Activated T-cell treated with anti-CD3 and anti-CD28 coated beads, Interleukin-2, amount 50 U/mL, for 4 hours (primary cell): ENCODE results near the gene PRIMA1. TPM values are rescaled to one million over a fixed set of nuclear protein-coding genes. Genes with fewer than 3 reads are reported as not detected.

ENCODE experiments used
- ATAC-seq, 2 donors: fragments of 200-7000 bp; cut with Tn5 transposase; one replicate each; pipeline ENCODE4 v1.10.0; 2021
- DNase-seq: peaks from one replicate; pipeline ENCODE4 v3.0.0-alpha.2; 2020
- H3K27me3 Mint-ChIP-seq: one replicate; pipeline ENCODE4 v1.8.0; 2021; ENCODE audit warnings: low read depth, mixed read lengths
- H3K36me3 Mint-ChIP-seq: one replicate; pipeline ENCODE4 v1.8.0; 2022; ENCODE audit warnings: mixed read lengths; ENCODE audit not compliant: insufficient read depth
- H3K4me1 Mint-ChIP-seq: one replicate; pipeline ENCODE4 v1.8.0; 2021; ENCODE audit warnings: low read depth, mixed read lengths
- H3K4me3 Mint-ChIP-seq: one replicate; pipeline ENCODE4 v1.8.0; 2021; ENCODE audit warnings: mild to moderate bottlenecking, moderate library complexity, mixed read lengths
- H3K9me3 Mint-ChIP-seq: one replicate; pipeline ENCODE4 v1.8.0; 2021; ENCODE audit warnings: mixed read lengths
- total RNA-seq, 3 donors: library from RNA; stranded (reverse); gene quantifications; one replicate each; pipeline ENCODE4 v1.2.1, GENCODE V29; 2021

PRIMA1 gene
- total RNA-seq, 3 donors from 2014 or later, result not detected

- H3K27me3 Mint-ChIP-seq, result peaks cover 31% of the 10 kb centered on the region
- H3K36me3 Mint-ChIP-seq, result no peaks in the 10 kb centered on the region
- H3K4me3 Mint-ChIP-seq, result no peak overlapping the region
- no peaks in the 10 kb centered on the region for H3K4me1 Mint-ChIP-seq
- DNase-seq (no peak), ATAC-seq (no peak)
- H3K9me3 Mint-ChIP-seq, result no peaks in the 10 kb centered on the region
These were observed 102.0 kb downstream of the PRIMA1 start for GRCh38 chr14:93686268-93686667.

- H3K27me3 Mint-ChIP-seq, result peaks cover 31% of the 10 kb centered on the region
- no peaks in the 10 kb centered on the region for H3K4me1 Mint-ChIP-seq
- H3K9me3 Mint-ChIP-seq, result no peaks in the 10 kb centered on the region
- no peak overlapping the region for H3K4me3 Mint-ChIP-seq
- ATAC-seq (no peak), DNase-seq (no peak)
- no peaks in the 10 kb centered on the region for H3K36me3 Mint-ChIP-seq
These were observed 103.0 kb downstream of the PRIMA1 start for GRCh38 chr14:93685121-93685895.

- Mint-ChIP-seq H3K4me3 (no peak overlapping the region), H3K27me3 (peaks cover 31% of the 10 kb centered on the region), H3K4me1 (no peaks in the 10 kb centered on the region), H3K9me3 (no peaks in the 10 kb centered on the region), H3K36me3 (no peaks in the 10 kb centered on the region)
- ATAC-seq (no peak), DNase-seq (no peak)
These were observed 105.1 kb downstream of the PRIMA1 start for GRCh38 chr14:93683226-93683625.

- ATAC-seq (no peak), DNase-seq (no peak)
- no peaks in the 10 kb centered on the region for H3K36me3 Mint-ChIP-seq
- peaks cover 26% of the 10 kb centered on the region for H3K27me3 Mint-ChIP-seq
- no peaks in the 10 kb centered on the region for H3K4me1 Mint-ChIP-seq
- H3K9me3 Mint-ChIP-seq, result no peaks in the 10 kb centered on the region
- no peak overlapping the region for H3K4me3 Mint-ChIP-seq
These were observed 105.8 kb downstream of the PRIMA1 start for GRCh38 chr14:93682459-93682858.

- no peak for ATAC-seq
- Mint-ChIP-seq H3K4me1 (no peaks in the 10 kb centered on the region), H3K27me3 (peaks cover 12% of the 10 kb centered on the region), H3K4me3 (no peak overlapping the region), H3K9me3 (no peaks in the 10 kb centered on the region), H3K36me3 (no peaks in the 10 kb centered on the region)
- DNase-seq, result no peak
These were observed 111.8 kb downstream of the PRIMA1 start for GRCh38 chr14:93676416-93676958.

GRCh38 chr14:93675651-93676050 lies 112.6 kb downstream of the PRIMA1 start:
- H3K4me1 Mint-ChIP-seq, result no peaks in the 10 kb centered on the region

GRCh38 chr14:93674343-93674742 lies 113.9 kb downstream of the PRIMA1 start:
- Mint-ChIP-seq H3K36me3 (no peaks in the 10 kb centered on the region), H3K4me3 (no peak overlapping the region), H3K27me3 (peaks cover 9% of the 10 kb centered on the region), H3K9me3 (no peaks in the 10 kb centered on the region), H3K4me1 (no peaks in the 10 kb centered on the region)
- no peak for DNase-seq
- no peak for ATAC-seq

More at GRCh38 chr14:93675651-93676050, 112.6 kb downstream of the PRIMA1 start:
- Mint-ChIP-seq H3K27me3 (peaks cover 11% of the 10 kb centered on the region), H3K9me3 (no peaks in the 10 kb centered on the region), H3K4me3 (no peak overlapping the region), H3K36me3 (no peaks in the 10 kb centered on the region)
- ATAC-seq (no peak), DNase-seq (no peak)

GRCh38 chr14:93669632-93670031 lies 118.7 kb downstream of the PRIMA1 start:
- ATAC-seq, result no peak
- H3K4me1 Mint-ChIP-seq, result no peaks in the 10 kb centered on the region
- H3K4me3 Mint-ChIP-seq, result no peak overlapping the region
- H3K27me3 Mint-ChIP-seq, result peaks cover 2% of the 10 kb centered on the region
- peaks cover 26% of the 10 kb centered on the region for H3K9me3 Mint-ChIP-seq
- no peak for DNase-seq
- peaks cover 2% of the 10 kb centered on the region for H3K36me3 Mint-ChIP-seq

Other genes starting within 250 kb of the PRIMA1 start
- gene FAM181A, start 138.9 kb upstream of the PRIMA1 start, total RNA-seq, result not detected
- gene ASB2, start 188.1 kb upstream of the PRIMA1 start, total RNA-seq, result 1 to 10 TPM; 8.2 to 9.9 (median 9.8) TPM
- gene CCDC197, start 208.8 kb upstream of the PRIMA1 start, total RNA-seq, result under 1 TPM in 1 of 3 donors, not detected in 2; 0.35 TPM
- gene OTUB2, start 237.9 kb upstream of the PRIMA1 start, total RNA-seq, result under 1 TPM; 0.50 to 0.54 (median 0.53) TPM